Panc1 (cell line): ENCODE measurements around the gene IRF8. TPM values are rescaled to one million over a fixed set of nuclear protein-coding genes. Genes with fewer than 3 reads are reported as not detected.

ENCODE experiments used
- ATAC-seq: fragments of 200-7000 bp; cut with Tn5 transposase; 2 replicates; pipeline ENCODE4 v1.9.1; 2020; ENCODE audit warnings: mild to moderate bottlenecking, moderate library complexity
- BruUV-seq: library from RNA; stranded (reverse); fragments of 400-500 nt; replicated peaks from 2 replicates; lab custom pipeline; 2021; lab: Mats Ljungman, UMichigan
- CTCF ChIA-PET: fragments of 300-600 bp; sonication (Branson Sonifier 250); formaldehyde crosslinking; loops from one replicate; lab custom pipeline; 2022; ENCODE audit warnings: antibody characterized with exemption; lab: Charles Lee
- POLR2A ChIA-PET: fragments of 300-600 bp; sonication (Branson Sonifier 250); formaldehyde crosslinking; loops from one replicate; lab custom pipeline; 2022; ENCODE audit warnings: antibody characterized with exemption; lab: Charles Lee
- DNase-seq: peaks from one replicate; pipeline ENCODE4 v3.0.0-alpha.2; 2010; ENCODE audit warnings: low read depth, low spot score
- H3K27ac ChIP-seq: 2 replicates; pipeline ENCODE4 v1.5.1; 2011; ENCODE audit warnings: mild to moderate bottlenecking, low read length, inconsistent platforms
- H3K27me3 ChIP-seq: fragments of 200-500 bp; sonication (Bioruptor generic); 2 replicates; pipeline ENCODE4 v1.6.0; 2014; ENCODE audit warnings: low read length, inconsistent platforms; ENCODE audit not compliant: control insufficient read depth, insufficient read depth
- H3K36me3 ChIP-seq: fragments of 200-500 bp; sonication (Bioruptor generic); 2 replicates; pipeline ENCODE4 v1.5.1; 2014; ENCODE audit warnings: inconsistent platforms, mild to moderate bottlenecking, low read length, moderate library complexity; ENCODE audit not compliant: control insufficient read depth, insufficient read depth
- H3K4me1 ChIP-seq: 2 replicates; pipeline ENCODE4 v1.5.1; 2011; ENCODE audit warnings: inconsistent platforms, mild to moderate bottlenecking, low read length, moderate library complexity; ENCODE audit not compliant: control insufficient read depth, insufficient read depth
- H3K4me3 ChIP-seq, 2 experiments: 2 replicates each; pipeline ENCODE4 v1.5.1; 2011 to 2012; ENCODE audit warnings: low read depth in 2 of 2, low read length in 2 of 2, mild to moderate bottlenecking in 2 of 2, inconsistent platforms in 1 of 2, moderate library complexity in 1 of 2
- H3K9me3 ChIP-seq: fragments of 200-500 bp; sonication (Bioruptor generic); 2 replicates; pipeline ENCODE4 v1.5.1; 2014; ENCODE audit warnings: low read depth, mild to moderate bottlenecking, inconsistent platforms, low read length, moderate library complexity; ENCODE audit not compliant: control insufficient read depth, insufficient read depth
- CTCF ChIP-seq: fragments of 450-650 bp; IDR thresholded peaks from 2 replicates; pipeline ENCODE4 v1.5.1; 2017; ENCODE audit warnings: mild to moderate bottlenecking
- POLR2AphosphoS5 ChIP-seq: IDR thresholded peaks from 2 replicates; pipeline ENCODE4 v1.6.1; 2012; ENCODE audit warnings: mild to moderate bottlenecking, low read depth, low read length, moderate library complexity
- SIN3A ChIP-seq: IDR thresholded peaks from 2 replicates; pipeline ENCODE4 v1.6.1; 2012; ENCODE audit warnings: low read depth, mild to moderate bottlenecking, low read length, moderate library complexity, borderline replicate concordance; ENCODE audit not compliant: insufficient read depth
- TCF7L2 ChIP-seq: IDR thresholded peaks from 2 replicates; pipeline ENCODE4 v1.6.1; 2011; ENCODE audit warnings: mild to moderate bottlenecking, low read depth, low read length, inconsistent platforms
- in situ Hi-C: cut with HindIII; loops from 2 replicates; pipeline ENCODE4 v1.10.0; 2016; ENCODE audit warnings: low sequenced_read_pairs, low pct_unique_long_range_greater_than_20kb
- intact Hi-C: fragments of 100-400 bp; cut with micrococcal nuclease; formaldehyde crosslinking; loops from one replicate; pipeline ENCODE4 v1.10.0; 2022; ENCODE audit not compliant: unreplicated experiment
- total RNA-seq: library from RNA; stranded (reverse); gene quantifications from one replicate; pipeline ENCODE4 v1.2.1, GENCODE V29; 2021; ENCODE audit not compliant: unreplicated experiment
- TF ChIP-seq, protein P1 (sequence below), 2 experiments: IDR thresholded peaks; 2 replicates each; pipeline ENCODE4 v1.6.1; 2011 to 2012; ENCODE audit warnings: low read depth in 2 of 2, control low read depth in 1 of 2, low read length in 1 of 2, mild to moderate bottlenecking in 1 of 2, moderate library complexity in 1 of 2; ENCODE audit not compliant: insufficient read depth in 1 of 2

Gene IRF8
- total RNA-seq, 1 experiment from 2014 or later: 0.62 TPM

GRCh38 chr16:85958731-85959130, 59.8 kb downstream of the IRF8 start:
- ATAC-seq: no peak
- BruUV-seq: no TSS peak

GRCh38 chr16:85959686-85960085, 60.7 kb downstream of the IRF8 start:
- no peak for ATAC-seq
- Histone ChIP-seq H3K9me3 (no peaks in the 10 kb centered on the region), H3K27me3 (no peaks in the 10 kb centered on the region), H3K4me1 (no peaks in the 10 kb centered on the region), H3K4me3 (no peak overlapping the region), H3K27ac (no peak overlapping the region), H3K36me3 (no peaks in the 10 kb centered on the region)
- BruUV-seq: no TSS peak
- DNase-seq: no peak
- in situ Hi-C loops: no loop called here
- TF ChIP-seq TCF7L2: no peak
- TF ChIP-seq, protein P1, sequence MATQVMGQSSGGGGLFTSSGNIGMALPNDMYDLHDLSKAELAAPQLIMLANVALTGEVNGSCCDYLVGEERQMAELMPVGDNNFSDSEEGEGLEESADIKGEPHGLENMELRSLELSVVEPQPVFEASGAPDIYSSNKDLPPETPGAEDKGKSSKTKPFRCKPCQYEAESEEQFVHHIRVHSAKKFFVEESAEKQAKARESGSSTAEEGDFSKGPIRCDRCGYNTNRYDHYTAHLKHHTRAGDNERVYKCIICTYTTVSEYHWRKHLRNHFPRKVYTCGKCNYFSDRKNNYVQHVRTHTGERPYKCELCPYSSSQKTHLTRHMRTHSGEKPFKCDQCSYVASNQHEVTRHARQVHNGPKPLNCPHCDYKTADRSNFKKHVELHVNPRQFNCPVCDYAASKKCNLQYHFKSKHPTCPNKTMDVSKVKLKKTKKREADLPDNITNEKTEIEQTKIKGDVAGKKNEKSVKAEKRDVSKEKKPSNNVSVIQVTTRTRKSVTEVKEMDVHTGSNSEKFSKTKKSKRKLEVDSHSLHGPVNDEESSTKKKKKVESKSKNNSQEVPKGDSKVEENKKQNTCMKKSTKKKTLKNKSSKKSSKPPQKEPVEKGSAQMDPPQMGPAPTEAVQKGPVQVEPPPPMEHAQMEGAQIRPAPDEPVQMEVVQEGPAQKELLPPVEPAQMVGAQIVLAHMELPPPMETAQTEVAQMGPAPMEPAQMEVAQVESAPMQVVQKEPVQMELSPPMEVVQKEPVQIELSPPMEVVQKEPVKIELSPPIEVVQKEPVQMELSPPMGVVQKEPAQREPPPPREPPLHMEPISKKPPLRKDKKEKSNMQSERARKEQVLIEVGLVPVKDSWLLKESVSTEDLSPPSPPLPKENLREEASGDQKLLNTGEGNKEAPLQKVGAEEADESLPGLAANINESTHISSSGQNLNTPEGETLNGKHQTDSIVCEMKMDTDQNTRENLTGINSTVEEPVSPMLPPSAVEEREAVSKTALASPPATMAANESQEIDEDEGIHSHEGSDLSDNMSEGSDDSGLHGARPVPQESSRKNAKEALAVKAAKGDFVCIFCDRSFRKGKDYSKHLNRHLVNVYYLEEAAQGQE (IDR thresholded peaks at IDR 0.05; ENCODE audit: insufficient read depth in 1 of 2, low read depth in 2 of 2, low read length in 1 of 2): no peak
- TF ChIP-seq SIN3A: no peak
- no peak for TF ChIP-seq POLR2AphosphoS5
- no peak for TF ChIP-seq CTCF
- POLR2A ChIA-PET: no interaction called here
- CTCF ChIA-PET: interaction anchor here (0.6 kb wide), 1 partner anchor 138 kb away, joined by 3 read pairs; no protein-coding TSS in a partner anchor
- intact Hi-C loops: no loop called here

More at GRCh38 chr16:85958731-85959130, 59.8 kb downstream of the IRF8 start:
- Histone ChIP-seq H3K36me3 (no peaks in the 10 kb centered on the region), H3K27me3 (no peaks in the 10 kb centered on the region), H3K4me1 (no peaks in the 10 kb centered on the region), H3K27ac (no peak overlapping the region), H3K9me3 (no peaks in the 10 kb centered on the region), H3K4me3 (no peak overlapping the region)
- TF ChIP-seq CTCF (no peak), TCF7L2 (no peak), POLR2AphosphoS5 (no peak), SIN3A (no peak)
- TF ChIP-seq, protein P1 (IDR thresholded peaks at IDR 0.05; ENCODE audit: insufficient read depth in 1 of 2, low read depth in 2 of 2, low read length in 1 of 2): no peak
- no peak for DNase-seq
- in situ Hi-C loops (no loop called here), intact Hi-C loops (no loop called here)
- ChIA-PET CTCF (no interaction called here), POLR2A (no interaction called here)
